ENCODE measurements around the gene IFI27. TPM values are rescaled to one million over a fixed set of nuclear protein-coding genes. Genes with fewer than 3 reads are reported as not detected.

The IFI27 gene
- total and polyA plus RNA-seq, 2 of the 8 experiments (the other 6 are each of a cell fraction or from before 2014, with no cell fraction given), result 0.76 to 2.2 TPM

DNA sequence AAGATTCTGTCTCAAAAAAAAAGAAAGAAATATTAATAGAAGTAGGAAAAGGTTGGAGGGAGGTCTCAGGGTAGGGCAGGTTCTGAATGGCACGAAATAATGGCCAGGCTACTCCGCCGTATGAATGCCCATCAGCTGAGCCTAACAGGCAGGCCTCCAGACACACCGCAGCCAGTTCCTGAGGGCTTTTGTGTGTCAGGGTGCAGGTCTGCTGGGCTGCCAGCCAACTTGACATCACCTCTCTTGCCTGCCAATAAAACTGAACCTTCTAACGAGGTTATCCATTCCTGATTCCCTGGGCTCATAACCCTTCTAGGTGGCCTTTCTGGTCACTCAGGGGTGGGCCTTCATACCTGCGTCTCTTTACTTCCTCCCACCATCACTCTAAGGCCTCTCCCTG, 3.0 kb downstream of the IFI27 start:
- H3K79me2 ChIP-seq (ENCODE audit: control insufficient read depth in 1 of 2, insufficient read depth in 2 of 2, low read length in 2 of 2), result no peaks in the 10 kb centered on the region
- H3K14ac ChIP-seq (ENCODE audit: insufficient read length), result no peak overlapping the region
- no peak overlapping the region for H4K91ac ChIP-seq (replicated peaks; ENCODE audit: insufficient read length, low read length)
- 75% methylated on average over 6 of the region's 6 CpGs; no CpG with 5 or more reads in 1 of the 2 experiments for WGBS, 2 experiments (ENCODE audit: extremely low coverage in 1 of 2, insufficient coverage in 1 of 2, insufficient read length in 1 of 2, insufficient replicate concordance in 2 of 2, low coverage in 1 of 2, low lambda C conversion rate in 2 of 2, missing lambda C conversion rate in 1 of 2)
- H3K23me2 ChIP-seq (ENCODE audit: low read depth, low read length), result no peaks in the 10 kb centered on the region
- no peak overlapping the region for H2BK20ac ChIP-seq (ENCODE audit: low read length)
- H4K20me1 ChIP-seq (replicated peaks in 1 of 2; ENCODE audit: control insufficient read depth in 1 of 2, insufficient read depth in 2 of 2, low read length in 2 of 2), result no peaks in the 10 kb centered on the region
- DNase-seq (ENCODE audit: low read depth in 1 of 2, low spot score in 2 of 2) (no peak), FAIRE-seq (no peak)
- no peak overlapping the region for H2AK5ac ChIP-seq (ENCODE audit: low read depth, low read length)
- H3K18ac ChIP-seq (ENCODE audit: extremely low read depth, low read length), result no peak overlapping the region; the same call in 1 of the 2 replicates
- H4K5ac ChIP-seq (ENCODE audit: insufficient read length, low read depth, low read length), result no peak overlapping the region
- no peaks in the 10 kb centered on the region for H3K79me1 ChIP-seq (ENCODE audit: low read depth, low read length)
- H2BK120ac ChIP-seq (replicated peaks; ENCODE audit: low read depth, low read length), result no peak overlapping the region
- H3K4ac ChIP-seq (replicated peaks; ENCODE audit: insufficient read length, low read depth, low read length), result no peak overlapping the region
- no peak overlapping the region for H3K9ac ChIP-seq (replicated peaks in 1 of 4; ENCODE audit: extremely low read depth in 1 of 4, low read depth in 3 of 4, low read length in 3 of 4)
- H3K56ac ChIP-seq (replicated peaks; ENCODE audit: insufficient read length, low read depth, low read length), result no peak overlapping the region
- H3K9me3 ChIP-seq (ENCODE audit: insufficient read depth in 2 of 2, low read depth in 1 of 2, low read length in 1 of 2), result no peaks in the 10 kb centered on the region
- no peak overlapping the region for H2BK15ac ChIP-seq (ENCODE audit: low read length)
- H3K4me2 ChIP-seq (ENCODE audit: insufficient read depth in 1 of 2, low read depth in 2 of 2, low read length in 2 of 2), result no peak overlapping the region
- no peak overlapping the region for H3K23ac ChIP-seq (ENCODE audit: insufficient read length)
- POLR2A ChIA-PET (ENCODE audit: partially characterized antibody), result no interaction called here
- H3K4me3 ChIP-seq (ENCODE audit: extremely low read depth in 1 of 4, insufficient read depth in 2 of 4, low read depth in 3 of 4, low read length in 4 of 4), result no peak overlapping the region
- H3K27ac ChIP-seq (ENCODE audit: low read depth, low read length), result no peak overlapping the region
- CTCF ChIA-PET (ENCODE audit: partially characterized antibody), result interaction anchor here (0.5 to 1.7 kb wide), 5 partner anchors 13 to 276 kb away, joined by 3 to 5 read pairs (median 4); partner anchors contain the start of gene IFI27L2
- H3K27me3 ChIP-seq (replicated peaks in 1 of 4; ENCODE audit: control insufficient read depth in 3 of 4, extremely low read depth in 1 of 4, insufficient read depth in 3 of 4, low read length in 3 of 4), result no peaks in the 10 kb centered on the region; a peak in 1 of 7 replicates
- H2BK5ac ChIP-seq (ENCODE audit: low read depth, low read length), result no peak overlapping the region
- no peak overlapping the region for H4K8ac ChIP-seq (ENCODE audit: extremely low read depth, insufficient read depth, low read length)
- H2BK12ac ChIP-seq (ENCODE audit: low read depth, low read length), result no peak overlapping the region
- peaks cover 0 to 5% (median under 1%) of the 10 kb centered on the region in 4 experiments; a peak in 2 of 7 replicates for H3K4me1 ChIP-seq (replicated peaks in 1 of 4; ENCODE audit: control insufficient read depth in 3 of 4, insufficient read depth in 4 of 4, low read length in 3 of 4)
- no peak overlapping the region for H2AFZ ChIP-seq (ENCODE audit: low read length)
- H3K36me3 ChIP-seq (ENCODE audit: control insufficient read depth in 2 of 4, insufficient read depth in 4 of 4, low read length in 3 of 4), result no peaks in the 10 kb centered on the region
- TF ChIP-seq EGR1 (IDR thresholded peaks at IDR 0.05; ENCODE audit: borderline replicate concordance, low read depth, low read length) (no peak), GTF2F1 (IDR thresholded peaks at IDR 0.05; ENCODE audit: borderline replicate concordance, low read depth, low read length) (no peak), RFX5 (IDR thresholded peaks at IDR 0.05; ENCODE audit: borderline replicate concordance, low read depth, low read length) (no peak), POU5F1 (IDR thresholded peaks at IDR 0.05; ENCODE audit: low read depth, low read length) (no peak), CBX5 (IDR thresholded peaks at IDR 0.05; ENCODE audit: low read depth, low read length) (no peak), KDM5A (IDR thresholded peaks at IDR 0.05; ENCODE audit: low read length) (no peak), POLR2A (IDR thresholded peaks at IDR 0.05; ENCODE audit: control extremely low read depth in 1 of 2, low read depth in 2 of 2, low read length in 2 of 2) (no peak), PHF8 (conservative IDR thresholded peaks at IDR 0.05; ENCODE audit: low read depth, low read length) (no peak), EZH2 (IDR thresholded peaks at IDR 0.05; ENCODE audit: low read depth, low read length, severe bottlenecking) (no peak), RNF2 (IDR thresholded peaks at IDR 0.05; ENCODE audit: borderline replicate concordance, low read depth, low read length, missing control alignments, poor library complexity, severe bottlenecking) (no peak)
- TF ChIP-seq, protein P1, sequence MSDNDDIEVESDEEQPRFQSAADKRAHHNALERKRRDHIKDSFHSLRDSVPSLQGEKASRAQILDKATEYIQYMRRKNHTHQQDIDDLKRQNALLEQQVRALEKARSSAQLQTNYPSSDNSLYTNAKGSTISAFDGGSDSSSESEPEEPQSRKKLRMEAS (IDR thresholded peaks at IDR 0.05), result no peak
- TF ChIP-seq, protein P2, sequence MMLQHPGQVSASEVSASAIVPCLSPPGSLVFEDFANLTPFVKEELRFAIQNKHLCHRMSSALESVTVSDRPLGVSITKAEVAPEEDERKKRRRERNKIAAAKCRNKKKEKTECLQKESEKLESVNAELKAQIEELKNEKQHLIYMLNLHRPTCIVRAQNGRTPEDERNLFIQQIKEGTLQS (IDR thresholded peaks at IDR 0.05; ENCODE audit: insufficient read depth, low read depth, low read length), result no peak
